Upper lobe of left lung (tissue), 6 donors: Measurements from ENCODE around the gene GLI3. TPM values are rescaled to one million over a fixed set of nuclear protein-coding genes. Genes with fewer than 3 reads are reported as not detected.

ENCODE experiments used
- ATAC-seq, 2 donors: fragments of 200-7000 bp; cut with Tn5 transposase; one replicate each; pipeline ENCODE4 v1.9.1; 2022; ENCODE audit warnings: mild to moderate bottlenecking in 2 of 2, moderate library complexity in 2 of 2; ENCODE audit not compliant: low FRiP score in 2 of 2
- DNase-seq, 2 donors: peaks; one replicate each; pipeline ENCODE4 v3.0.0-alpha.2; 2019 to 2020
- H3K27ac ChIP-seq, 4 donors: fragments of 200-600 bp; sonication (generic); one replicate each; pipeline ENCODE4 v1.5.1; 2016 to 2019
- H3K27me3 ChIP-seq, 4 donors: fragments of 200-600 bp; sonication (generic); one replicate each; pipeline ENCODE4 v1.5.1; 2017 to 2019
- H3K36me3 ChIP-seq, 4 donors: fragments of 200-600 bp; sonication (generic); one replicate each; pipeline ENCODE4 v1.5.1; 2016 to 2019
- H3K4me1 ChIP-seq, 4 donors: fragments of 200-600 bp; sonication (generic); one replicate each; pipeline ENCODE4 v1.5.1; 2018 to 2019
- H3K4me3 ChIP-seq, 4 donors: fragments of 200-600 bp; sonication (generic); one replicate each; pipeline ENCODE4 v1.5.1; 2017 to 2019; ENCODE audit warnings: mild to moderate bottlenecking in 2 of 4, moderate library complexity in 1 of 4
- H3K9me3 ChIP-seq, 4 donors: fragments of 200-600 bp; sonication (generic); one replicate each; pipeline ENCODE4 v1.5.1; 2018 to 2019
- CTCF ChIP-seq, 6 experiments: fragments of 450-650 bp in 4 of 6; fragments of 200-600 bp in 2 of 6; sonication (generic) in 2 of 6; IDR thresholded peaks; one replicate each; pipeline ENCODE4 v1.5.1; 2016 to 2019; ENCODE audit warnings: antibody characterized with exemption in 6 of 6
- EP300 ChIP-seq, 4 donors: sonication (generic); formaldehyde crosslinking; IDR thresholded peaks; one replicate each; pipeline ENCODE4 v1.5.1; 2017; ENCODE audit warnings: antibody characterized with exemption in 4 of 4, control low read depth in 2 of 4
- POLR2A ChIP-seq, 4 donors: fragments of 450-650 bp; IDR thresholded peaks; one replicate each; pipeline ENCODE4 v1.5.1; 2016 to 2017; ENCODE audit warnings: antibody characterized with exemption in 4 of 4, mild to moderate bottlenecking in 2 of 4
- POLR2AphosphoS5 ChIP-seq, 2 donors: sonication (generic); formaldehyde crosslinking; IDR thresholded peaks; one replicate each; pipeline ENCODE4 v1.5.1; 2017; ENCODE audit warnings: antibody characterized with exemption in 2 of 2
- WGBS, 2 donors: methylation state at CpG; one replicate each; pipeline ENCODE4 v1.1.5; 2017 to 2018; 5-methylcytosine and 5-hydroxymethylcytosine counted together
- total RNA-seq, 6 donors: library from RNA; depleted of rRNA in 4 of 6; stranded (reverse); fragments of >200 nt in 4 of 6; gene quantifications; one replicate each; pipeline versions ENCODE4 v1.1.0 to v1.2.1, GENCODE V29; 2016 to 2021
- donor health status: DM: no; HTN: no; CAD: no; lungs with moderate emphysema.
- donor health status: DM: no; HTN: yes; CAD: no; lungs with severe emphysema.

The GLI3 gene
- 10 to 100 TPM in 5 of 6 donors, 1 to 10 TPM in 1; 5.2 to 19.4 (median 14.9) TPM for total RNA-seq

GRCh38 chr7:42236976-42237810, at the start of gene GLI3:
Gene GLI3, minus strand, starts transcription at chr7:42237209. Its CDS starts 13,956 bp downstream, at chr7:42223253.
- WGBS, 2 donors, result 1 to 2% methylated on average over 33 to 47 of the region's 92 CpGs

GRCh38 chr7:42285383-42285824, 48.4 kb upstream of the GLI3 start:
- H3K9me3 ChIP-seq, result no peaks in the 10 kb centered on the region
- H3K4me3 ChIP-seq, result no peak overlapping the region
- DNase-seq (no peak), ATAC-seq (no peak)
- peaks cover 0 to 4% (median 0%) of the 10 kb centered on the region in 4 donors for H3K4me1 ChIP-seq
- H3K36me3 ChIP-seq, result no peaks in the 10 kb centered on the region
- H3K27ac ChIP-seq, result no peak overlapping the region
- TF ChIP-seq POLR2AphosphoS5 (IDR thresholded peaks at IDR 0.05) (no peak), CTCF (IDR thresholded peaks at IDR 0.05) (no peak), EP300 (IDR thresholded peaks at IDR 0.05) (no peak), POLR2A (IDR thresholded peaks at IDR 0.05) (no peak)
- no peaks in the 10 kb centered on the region for H3K27me3 ChIP-seq

More at GRCh38 chr7:42236976-42237810, at the start of gene GLI3:
- H3K4me3 ChIP-seq, result peak within 1 kb of the TSS; percentile 63 to 90 (median 73)
- peaks cover 7 to 33% (median 30%) of the 10 kb centered on the region in 4 donors for H3K4me1 ChIP-seq
- H3K9me3 ChIP-seq, result no peaks in the 10 kb centered on the region
- peak within 1 kb of the TSS; percentile 86 to 90 (median 88) for H3K27ac ChIP-seq
- peaks cover 0 to 3% (median 0%) of the 10 kb centered on the region in 4 donors for H3K27me3 ChIP-seq
- peak; percentile 71 to 90 for DNase-seq
- peak; percentile 83 to 86 for ATAC-seq
- H3K36me3 ChIP-seq, result no peaks in the 10 kb centered on the region
- peak in 3 of 4 donors; percentile 25 to 48 (median 34) for TF ChIP-seq POLR2A (IDR thresholded peaks at IDR 0.05)
- peak in 3 of 6 experiments; percentile 27 to 50 (median 27) for TF ChIP-seq CTCF (IDR thresholded peaks at IDR 0.05)
- no peak for TF ChIP-seq EP300 (IDR thresholded peaks at IDR 0.05)
- peak in 1 of 2 donors; percentile 54 for TF ChIP-seq POLR2AphosphoS5 (IDR thresholded peaks at IDR 0.05)

- Histone ChIP-seq H3K27me3 (no peaks in the 10 kb centered on the region), H3K27ac (no peak overlapping the region), H3K4me3 (no peak overlapping the region), H3K9me3 (no peaks in the 10 kb centered on the region), H3K4me1 (peaks cover 0 to 4% (median 0%) of the 10 kb centered on the region in 4 donors), H3K36me3 (no peaks in the 10 kb centered on the region)
- 44 to 61% methylated on average over 2 of the region's 2 CpGs for WGBS, 2 donors
- ATAC-seq (no peak), DNase-seq (no peak)
- TF ChIP-seq EP300 (IDR thresholded peaks at IDR 0.05) (no peak), POLR2AphosphoS5 (IDR thresholded peaks at IDR 0.05) (no peak), CTCF (IDR thresholded peaks at IDR 0.05) (no peak), POLR2A (IDR thresholded peaks at IDR 0.05) (no peak)
These were observed 46.5 kb upstream of the GLI3 start for GRCh38 chr7:42283553-42283952.

GRCh38 chr7:42278344-42278743, 41.3 kb upstream of the GLI3 start:
- Histone ChIP-seq H3K27me3 (no peaks in the 10 kb centered on the region), H3K9me3 (no peaks in the 10 kb centered on the region), H3K4me1 (no peaks in the 10 kb centered on the region), H3K27ac (no peak overlapping the region), H3K4me3 (no peak overlapping the region), H3K36me3 (no peaks in the 10 kb centered on the region)
- no peak for DNase-seq
- peak in 1 of 2 donors; percentile 41 for ATAC-seq
- TF ChIP-seq EP300 (IDR thresholded peaks at IDR 0.05) (no peak), POLR2AphosphoS5 (IDR thresholded peaks at IDR 0.05) (no peak), POLR2A (IDR thresholded peaks at IDR 0.05) (no peak), CTCF (IDR thresholded peaks at IDR 0.05) (no peak)
- WGBS, 2 donors, result 76 to 79% methylated on average over 4 of the region's 4 CpGs
